ENCODE measurements around the gene FOXD3. TPM values are rescaled to one million over a fixed set of nuclear protein-coding genes. Genes with fewer than 3 reads are reported as not detected.
A peak's percentile ranks its signal among the peaks of the same experiment; 100 is the strongest.

The FOXD3 gene
- total RNA-seq, 1 donor from 2014 or later: not detected

DNA sequence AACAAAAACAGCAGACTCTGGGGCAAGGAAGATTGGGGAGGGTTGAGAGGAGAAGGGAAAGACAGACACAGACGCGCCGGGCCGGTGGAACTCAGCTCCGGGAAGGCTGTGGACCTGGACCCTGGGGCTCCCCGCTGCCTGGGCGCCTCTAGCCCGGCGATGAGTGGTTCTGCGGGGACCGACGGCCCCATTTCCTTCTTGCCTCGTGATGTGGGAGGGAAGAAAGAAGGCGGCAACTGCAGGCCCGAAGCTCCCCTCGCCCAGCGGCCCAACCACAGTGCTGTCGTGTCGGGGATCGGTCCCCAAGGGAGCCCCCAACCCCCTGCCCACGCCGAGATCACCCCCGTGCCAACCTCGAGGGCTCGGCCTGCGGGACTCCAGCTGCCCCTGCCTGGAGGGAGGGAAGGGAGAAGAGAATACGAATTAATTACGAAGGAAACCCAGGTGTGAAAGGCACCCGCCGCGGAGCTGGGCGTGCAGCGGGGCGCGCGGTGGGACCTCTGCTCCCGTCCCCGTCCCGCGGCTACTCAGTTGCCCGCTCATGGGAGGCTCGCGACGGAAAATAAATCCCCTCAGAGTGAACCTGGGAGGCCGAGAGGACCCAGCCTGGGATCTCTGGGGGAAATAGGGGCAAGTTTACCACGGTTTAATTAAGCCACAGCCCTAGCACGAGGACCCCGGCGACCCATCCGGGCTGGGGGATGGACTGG is 7.4 kb downstream of the FOXD3 start:
- DNase-seq (ENCODE audit: low spot score in 2 of 2): no peak
- intact Hi-C loops (cut with DNase I): no loop called here
- H3K27me3 ChIP-seq: peaks cover 28% of the 10 kb centered on the region
- H3K4me1 ChIP-seq: peaks cover 0 to 4% of the 10 kb centered on the region in 2 donors
- no peaks in the 10 kb centered on the region for H3K36me3 ChIP-seq
- peaks cover 0 to 2% of the 10 kb centered on the region in 2 donors for H3K9me3 ChIP-seq
- H3K4me3 ChIP-seq: peak overlapping the region in 1 of 2 donors; percentile 3
- TF ChIP-seq, protein P1, sequence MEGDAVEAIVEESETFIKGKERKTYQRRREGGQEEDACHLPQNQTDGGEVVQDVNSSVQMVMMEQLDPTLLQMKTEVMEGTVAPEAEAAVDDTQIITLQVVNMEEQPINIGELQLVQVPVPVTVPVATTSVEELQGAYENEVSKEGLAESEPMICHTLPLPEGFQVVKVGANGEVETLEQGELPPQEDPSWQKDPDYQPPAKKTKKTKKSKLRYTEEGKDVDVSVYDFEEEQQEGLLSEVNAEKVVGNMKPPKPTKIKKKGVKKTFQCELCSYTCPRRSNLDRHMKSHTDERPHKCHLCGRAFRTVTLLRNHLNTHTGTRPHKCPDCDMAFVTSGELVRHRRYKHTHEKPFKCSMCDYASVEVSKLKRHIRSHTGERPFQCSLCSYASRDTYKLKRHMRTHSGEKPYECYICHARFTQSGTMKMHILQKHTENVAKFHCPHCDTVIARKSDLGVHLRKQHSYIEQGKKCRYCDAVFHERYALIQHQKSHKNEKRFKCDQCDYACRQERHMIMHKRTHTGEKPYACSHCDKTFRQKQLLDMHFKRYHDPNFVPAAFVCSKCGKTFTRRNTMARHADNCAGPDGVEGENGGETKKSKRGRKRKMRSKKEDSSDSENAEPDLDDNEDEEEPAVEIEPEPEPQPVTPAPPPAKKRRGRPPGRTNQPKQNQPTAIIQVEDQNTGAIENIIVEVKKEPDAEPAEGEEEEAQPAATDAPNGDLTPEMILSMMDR (IDR thresholded peaks at IDR 0.05): no peak
- no peak overlapping the region for H3K27ac ChIP-seq

DNA sequence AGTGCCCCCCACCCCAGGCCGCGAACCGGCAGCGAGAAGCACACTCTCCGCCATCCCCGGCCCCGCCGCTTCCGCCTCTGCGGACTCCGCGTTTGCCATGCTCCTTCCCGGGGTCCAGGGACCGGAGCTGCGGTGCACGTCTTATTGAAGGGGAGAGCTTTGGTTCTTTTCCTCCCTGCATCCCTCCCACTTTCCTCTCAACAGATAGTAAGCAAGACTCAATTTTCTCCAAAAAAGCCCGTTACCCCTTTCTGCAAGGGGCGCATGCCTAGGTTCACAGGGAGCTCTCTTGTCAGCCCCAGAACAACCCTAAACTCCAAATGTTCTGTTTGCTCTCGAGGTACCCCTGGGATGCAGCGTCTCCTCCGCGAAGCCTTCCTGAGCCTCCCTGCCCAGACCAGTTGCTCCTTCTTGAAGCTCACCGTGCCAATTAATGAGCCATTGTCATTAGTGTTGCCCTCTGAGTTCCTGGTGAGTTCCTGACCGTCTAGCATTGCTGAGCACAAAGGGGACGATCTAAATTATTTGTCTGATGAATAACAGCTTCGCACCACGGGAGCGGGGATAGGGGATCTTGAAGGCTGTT is 8.1 kb downstream of the FOXD3 start:
- H3K27me3 ChIP-seq: peaks cover 28% of the 10 kb centered on the region
- peaks cover 0 to 4% of the 10 kb centered on the region in 2 donors for H3K4me1 ChIP-seq
- TF ChIP-seq, protein P1 (IDR thresholded peaks at IDR 0.05): no peak
- peaks cover 0 to 2% of the 10 kb centered on the region in 2 donors for H3K9me3 ChIP-seq
- no peaks in the 10 kb centered on the region for H3K36me3 ChIP-seq
- no peak for DNase-seq (ENCODE audit: low spot score in 2 of 2)
- intact Hi-C loops (cut with DNase I): no loop called here
- H3K27ac ChIP-seq: no peak overlapping the region
- peak overlapping the region in 1 of 2 donors; percentile 3 for H3K4me3 ChIP-seq

DNA sequence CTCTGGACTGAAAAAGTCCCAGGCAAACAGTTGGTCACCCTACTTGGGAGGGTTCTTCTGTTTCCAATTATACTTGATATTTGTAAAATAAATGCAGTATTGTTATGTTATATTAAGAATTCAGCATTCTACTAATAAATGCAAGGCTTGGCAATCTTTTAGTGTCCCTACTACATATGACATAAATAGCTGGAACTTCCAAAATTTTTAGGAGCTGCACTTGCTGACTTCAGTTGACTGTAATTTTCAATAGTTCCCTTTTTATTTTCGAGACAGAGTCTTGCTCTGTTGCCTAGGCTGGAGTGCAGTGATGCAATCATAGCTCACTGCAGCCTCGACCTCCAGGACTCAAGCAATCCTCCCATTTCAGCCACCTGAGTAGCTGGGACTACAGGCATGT is 20.0 kb downstream of the FOXD3 start:
- H3K4me1 ChIP-seq: no peaks in the 10 kb centered on the region
- H3K4me3 ChIP-seq: no peak overlapping the region
- H3K36me3 ChIP-seq: no peaks in the 10 kb centered on the region
- H3K9me3 ChIP-seq: no peaks in the 10 kb centered on the region
- no peak for DNase-seq (ENCODE audit: low spot score in 2 of 2)
- intact Hi-C loops (cut with DNase I): no loop called here
- TF ChIP-seq, protein P1 (IDR thresholded peaks at IDR 0.05): no peak
- H3K27me3 ChIP-seq: no peaks in the 10 kb centered on the region
- no peak overlapping the region for H3K27ac ChIP-seq

DNA sequence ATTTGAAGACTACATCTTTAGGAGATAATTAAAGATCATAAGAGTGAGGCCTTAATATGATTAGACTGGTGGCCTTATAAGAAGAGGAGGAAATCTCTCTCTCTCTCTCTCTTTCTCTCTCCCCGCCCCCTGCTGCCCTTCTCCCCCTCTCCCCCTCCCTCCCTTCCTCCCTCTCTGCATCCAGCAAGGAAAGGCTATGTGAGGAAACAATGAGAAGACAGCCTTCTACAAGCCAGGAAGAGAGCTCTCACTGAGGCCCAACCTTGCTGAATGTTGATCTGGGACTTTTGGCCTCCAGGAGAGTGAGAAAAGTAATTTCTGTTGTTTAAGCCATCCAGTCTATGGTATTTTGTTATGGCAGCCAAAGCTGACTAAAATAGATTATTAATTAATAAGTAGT is 21.6 kb downstream of the FOXD3 start:
- Histone ChIP-seq H3K9me3 (no peaks in the 10 kb centered on the region), H3K36me3 (no peaks in the 10 kb centered on the region), H3K27ac (no peak overlapping the region), H3K4me1 (no peaks in the 10 kb centered on the region), H3K4me3 (no peak overlapping the region), H3K27me3 (no peaks in the 10 kb centered on the region)
- intact Hi-C loops (cut with DNase I): no loop called here
- DNase-seq (ENCODE audit: low spot score in 2 of 2): no peak
- TF ChIP-seq, protein P1 (IDR thresholded peaks at IDR 0.05): no peak

DNA sequence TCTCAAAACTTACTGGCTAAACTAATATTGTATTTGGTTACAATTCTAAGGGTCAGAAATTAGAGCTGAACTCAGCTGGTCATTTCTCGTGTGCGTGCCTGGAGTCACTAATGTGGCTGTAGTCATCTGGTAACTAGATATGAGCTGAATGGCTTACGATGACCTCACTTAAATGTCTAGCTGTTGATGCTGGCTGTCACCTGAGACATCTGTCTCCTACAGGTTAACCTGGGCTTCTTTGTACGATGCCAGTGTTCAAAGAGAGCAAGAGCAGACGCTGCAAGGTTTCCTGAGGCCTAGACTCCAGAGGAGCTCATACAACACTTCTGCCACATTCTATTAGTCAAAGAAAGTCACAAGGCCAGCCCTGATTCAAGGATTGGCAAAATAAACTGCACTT is 28.0 kb downstream of the FOXD3 start:
- intact Hi-C loops (cut with DNase I): no loop called here
- Histone ChIP-seq H3K27me3 (no peaks in the 10 kb centered on the region), H3K4me3 (no peak overlapping the region), H3K36me3 (no peaks in the 10 kb centered on the region), H3K4me1 (no peaks in the 10 kb centered on the region), H3K27ac (no peak overlapping the region), H3K9me3 (no peaks in the 10 kb centered on the region)
- DNase-seq (ENCODE audit: low spot score in 2 of 2): no peak
- TF ChIP-seq, protein P1 (IDR thresholded peaks at IDR 0.05): no peak
